ENCODE measurements around the gene GCNT2. TPM values are rescaled to one million over a fixed set of nuclear protein-coding genes. Genes with fewer than 3 reads are reported as not detected.
A peak's percentile ranks its signal among the peaks of the same experiment; 100 is the strongest.

GCNT2 gene
- total and polyA plus RNA-seq, 2 of the 8 experiments (the other 6 are each of a cell fraction or from before 2014, with no cell fraction given): 19.3 to 52.5 TPM

DNA sequence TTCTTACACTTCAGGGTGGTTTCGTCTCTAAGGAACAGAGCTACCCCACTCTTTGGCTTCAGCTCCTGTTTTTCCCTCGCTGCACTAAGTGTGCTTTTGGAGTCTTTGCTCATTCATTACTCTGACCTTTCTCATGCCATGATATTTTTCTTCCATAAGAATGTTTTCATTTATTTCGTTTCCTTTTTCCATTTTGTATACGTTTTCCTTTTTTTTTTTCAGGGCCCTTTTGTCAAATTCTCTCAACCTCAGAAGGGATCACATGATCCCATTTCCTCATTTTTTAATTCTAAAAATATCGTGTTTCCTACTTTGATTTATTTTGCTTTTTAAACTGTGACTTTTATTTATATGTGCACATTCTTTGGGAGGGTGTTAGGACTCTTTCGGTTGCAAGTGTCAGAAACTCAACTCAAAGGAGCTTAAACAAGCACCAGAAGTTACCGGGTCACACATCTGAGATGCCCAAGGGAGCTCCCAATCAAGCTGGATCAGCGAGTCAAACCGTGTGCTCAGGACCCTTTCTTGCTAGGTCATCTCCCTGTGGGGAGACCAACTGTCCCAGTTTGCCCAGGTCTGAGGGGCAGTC lies 40.6 kb downstream of the GCNT2 start:
- peak overlapping the region in 1 of 4 experiments; percentile 15; a peak in 2 of 8 replicates for H3K4me3 ChIP-seq (ENCODE audit: extremely low read depth in 1 of 4, insufficient read depth in 2 of 4, low read depth in 3 of 4, low read length in 4 of 4)
- no peak overlapping the region for H3K27ac ChIP-seq (ENCODE audit: low read depth, low read length)
- peaks cover 6% of the 10 kb centered on the region; the same call in 1 of the 2 replicates for H3K23me2 ChIP-seq (ENCODE audit: low read depth, low read length)
- no peak overlapping the region for H3K18ac ChIP-seq (ENCODE audit: extremely low read depth, low read length)
- H3K79me1 ChIP-seq (ENCODE audit: low read depth, low read length): peaks cover 18% of the 10 kb centered on the region
- no peak overlapping the region for H3K14ac ChIP-seq (ENCODE audit: insufficient read length)
- H4K5ac ChIP-seq (ENCODE audit: insufficient read length, low read depth, low read length): no peak overlapping the region
- H2BK120ac ChIP-seq (replicated peaks; ENCODE audit: low read depth, low read length): no peak overlapping the region
- H2AFZ ChIP-seq (ENCODE audit: low read length): no peak overlapping the region
- no peak overlapping the region for H4K91ac ChIP-seq (replicated peaks; ENCODE audit: insufficient read length, low read length)
- no peak overlapping the region for H2AK5ac ChIP-seq (ENCODE audit: low read depth, low read length)
- H3K9ac ChIP-seq (replicated peaks in 1 of 4; ENCODE audit: extremely low read depth in 1 of 4, low read depth in 3 of 4, low read length in 3 of 4): no peak overlapping the region
- H3K36me3 ChIP-seq (ENCODE audit: control insufficient read depth in 2 of 4, insufficient read depth in 4 of 4, low read length in 3 of 4): peaks cover 0 to 31% (median under 1%) of the 10 kb centered on the region in 4 experiments; a peak in 5 of 8 replicates
- no peak overlapping the region for H3K56ac ChIP-seq (replicated peaks; ENCODE audit: insufficient read length, low read depth, low read length)
- H3K4me1 ChIP-seq (replicated peaks in 1 of 4; ENCODE audit: control insufficient read depth in 3 of 4, insufficient read depth in 4 of 4, low read length in 3 of 4): peaks cover 0 to 15% (median 4%) of the 10 kb centered on the region in 4 experiments; a peak in 5 of 7 replicates
- no peak overlapping the region for H2BK20ac ChIP-seq (ENCODE audit: low read length)
- H2BK5ac ChIP-seq (ENCODE audit: low read depth, low read length): no peak overlapping the region
- H3K23ac ChIP-seq (ENCODE audit: insufficient read length): no peak overlapping the region
- peaks cover 60 to 99% of the 10 kb centered on the region in 2 experiments for H3K79me2 ChIP-seq (ENCODE audit: control insufficient read depth in 1 of 2, insufficient read depth in 2 of 2, low read length in 2 of 2)
- POLR2A ChIA-PET (ENCODE audit: partially characterized antibody): interaction anchor here (1.6 to 10.2 kb wide), 3 partner anchors 12 to 98 kb away, joined by 3 to 154 read pairs (median 4); no protein-coding TSS in a partner anchor
- H2BK12ac ChIP-seq (ENCODE audit: low read depth, low read length): peak overlapping the region; percentile 32; the same call in 1 of the 2 replicates
- H3K4ac ChIP-seq (replicated peaks; ENCODE audit: insufficient read length, low read depth, low read length): no peak overlapping the region
- 87% methylated on average over 9 of the region's 9 CpGs; no CpG with 5 or more reads in 1 of the 2 experiments for WGBS, 2 experiments (ENCODE audit: extremely low coverage in 1 of 2, insufficient coverage in 1 of 2, insufficient read length in 1 of 2, insufficient replicate concordance in 2 of 2, low coverage in 1 of 2, low lambda C conversion rate in 2 of 2, missing lambda C conversion rate in 1 of 2)
- peak overlapping the region; percentile 44 to 80; a peak in 3 of 4 replicates for H3K4me2 ChIP-seq (ENCODE audit: insufficient read depth in 1 of 2, low read depth in 2 of 2, low read length in 2 of 2)
- no peak overlapping the region for H2BK15ac ChIP-seq (ENCODE audit: low read length)
- no peaks in the 10 kb centered on the region for H3K27me3 ChIP-seq (replicated peaks in 1 of 4; ENCODE audit: control insufficient read depth in 3 of 4, extremely low read depth in 1 of 4, insufficient read depth in 3 of 4, low read length in 3 of 4)
- peaks cover 13 to 19% of the 10 kb centered on the region in 2 experiments for H4K20me1 ChIP-seq (replicated peaks in 1 of 2; ENCODE audit: control insufficient read depth in 1 of 2, insufficient read depth in 2 of 2, low read length in 2 of 2)
- no peak for FAIRE-seq
- CTCF ChIA-PET (ENCODE audit: partially characterized antibody): interaction anchor here (0.7 to 2.4 kb wide), 6 partner anchors 11 to 52 kb away, joined by 3 to 10 read pairs (median 6); no protein-coding TSS in a partner anchor
- no peak for DNase-seq (ENCODE audit: low read depth in 1 of 2, low spot score in 2 of 2)
- no peak overlapping the region for H4K8ac ChIP-seq (ENCODE audit: extremely low read depth, insufficient read depth, low read length)
- no peaks in the 10 kb centered on the region for H3K9me3 ChIP-seq (ENCODE audit: insufficient read depth in 2 of 2, low read depth in 1 of 2, low read length in 1 of 2)
- TF ChIP-seq CHD1 (IDR thresholded peaks at IDR 0.05; ENCODE audit: low read depth, low read length) (no peak), FOSL1 (IDR thresholded peaks at IDR 0.05; ENCODE audit: insufficient read depth, low read depth, low read length) (no peak)
